Peyer's patch (tissue), 4 donors: ENCODE measurements around the gene SLC40A1.
A peak's percentile ranks its signal among the peaks of the same experiment; 100 is the strongest.

Source experiments
- CTCF ChIP-seq, 6 experiments: fragments of 450-650 bp in 4 of 6; fragments of 200-600 bp in 2 of 6; sonication (generic) in 1 of 6; IDR thresholded peaks; one replicate each; pipeline ENCODE4 v1.5.1; 2017 to 2019; ENCODE audit warnings: antibody characterized with exemption in 6 of 6, mild to moderate bottlenecking in 3 of 6, moderate library complexity in 1 of 6
- POLR2A ChIP-seq, 2 donors: fragments of 450-650 bp; IDR thresholded peaks; one replicate each; pipeline ENCODE4 v1.5.1; 2017; ENCODE audit warnings: antibody characterized with exemption in 2 of 2, mild to moderate bottlenecking in 2 of 2, moderate library complexity in 2 of 2

- TF ChIP-seq POLR2A (IDR thresholded peaks at IDR 0.05) (peak; percentile 92 to 93), CTCF (IDR thresholded peaks at IDR 0.05) (no peak)
These were observed at the start of gene SLC40A1 for GRCh38 chr2:189580658-189581353.
